Measurements from ENCODE around the gene PUM2. TPM values are rescaled to one million over a fixed set of nuclear protein-coding genes. Genes with fewer than 3 reads are reported as not detected.

PUM2 gene
- polyA plus RNA-seq, 1 donor (not counting 4 experiments of a cell fraction or from before 2014, with no cell fraction given) = 47.5 TPM

- H4K20me1 ChIP-seq (ENCODE audit: control insufficient read depth, extremely low read depth, insufficient read depth, low read length) = no peaks in the 10 kb centered on the region
- peak; percentile 63 for DNase-seq (ENCODE audit: low read depth, low spot score)
- H3K9me3 ChIP-seq (ENCODE audit: control insufficient read depth, low read depth, low read length) = no peaks in the 10 kb centered on the region
- peak overlapping the region; percentile 46 for H3K4me2 ChIP-seq (ENCODE audit: control insufficient read depth, extremely low read depth, insufficient read depth, low read depth, low read length)
- no peak overlapping the region for H3K9ac ChIP-seq (ENCODE audit: control insufficient read depth, extremely low read depth, insufficient read depth, low read length)
- peak overlapping the region; percentile 48 for H2AFZ ChIP-seq (ENCODE audit: control insufficient read depth, low read length)
- TF ChIP-seq CTCF (optimal IDR thresholded peaks at IDR 0.05 in 1 of 3, IDR thresholded peaks at IDR 0.05 in 1 of 3, conservative IDR thresholded peaks at IDR 0.05 in 1 of 3; ENCODE audit: extremely low read depth in 1 of 3, insufficient read depth in 2 of 3, low read length in 3 of 3) = no peak
- TF ChIP-seq EZH2 (IDR thresholded peaks at IDR 0.05; ENCODE audit: low read length) = no peak
- FAIRE-seq = peak; percentile 41
- H3K79me2 ChIP-seq (ENCODE audit: control insufficient read depth, insufficient read depth, low read length) = peaks cover 21% of the 10 kb centered on the region
- no peak overlapping the region for H3K4me3 ChIP-seq (ENCODE audit: control insufficient read depth in 2 of 3, extremely low read depth in 1 of 3, insufficient read depth in 2 of 3, low read depth in 1 of 3, low read length in 3 of 3)
- H3K4me1 ChIP-seq (ENCODE audit: control insufficient read depth, extremely low read depth, insufficient read depth, low read length) = peaks cover 48% of the 10 kb centered on the region
- dilution Hi-C loops (cut with MboI; ENCODE audit: extremely low pct_ligation_motif_present, low sequenced_read_pairs) = no loop called here
- peaks cover 3% of the 10 kb centered on the region for H3K9me1 ChIP-seq (ENCODE audit: control insufficient read depth, extremely low read depth, insufficient read depth, low read length)
- no peaks in the 10 kb centered on the region for H3K36me3 ChIP-seq (ENCODE audit: control insufficient read depth in 2 of 2, extremely low read depth in 1 of 2, insufficient read depth in 2 of 2, low read length in 2 of 2)
- H3K27me3 ChIP-seq (ENCODE audit: control insufficient read depth, extremely low read depth, insufficient read depth, low read length) = no peaks in the 10 kb centered on the region
- peak overlapping the region; percentile 41 for H3K27ac ChIP-seq (ENCODE audit: control insufficient read depth, insufficient read depth, low read length)
Measured at GRCh38 chr2:20353241-20353992, 2.8 kb upstream of the PUM2 start.

GRCh38 chr2:20352581-20353216 lies 2.1 kb upstream of the PUM2 start:
- Histone ChIP-seq H3K9ac (ENCODE audit: control insufficient read depth, extremely low read depth, insufficient read depth, low read length) (no peak overlapping the region), H2AFZ (ENCODE audit: control insufficient read depth, low read length) (peak overlapping the region; percentile 78), H3K4me2 (ENCODE audit: control insufficient read depth, extremely low read depth, insufficient read depth, low read depth, low read length) (no peak overlapping the region), H3K4me3 (ENCODE audit: control insufficient read depth in 2 of 3, extremely low read depth in 1 of 3, insufficient read depth in 2 of 3, low read depth in 1 of 3, low read length in 3 of 3) (no peak overlapping the region), H3K79me2 (ENCODE audit: control insufficient read depth, insufficient read depth, low read length) (peaks cover 28% of the 10 kb centered on the region), H3K27me3 (ENCODE audit: control insufficient read depth, extremely low read depth, insufficient read depth, low read length) (no peaks in the 10 kb centered on the region), H3K9me3 (ENCODE audit: control insufficient read depth, low read depth, low read length) (no peaks in the 10 kb centered on the region), H3K36me3 (ENCODE audit: control insufficient read depth in 2 of 2, extremely low read depth in 1 of 2, insufficient read depth in 2 of 2, low read length in 2 of 2) (peaks cover 0 to 3% of the 10 kb centered on the region in 2 experiments), H3K4me1 (ENCODE audit: control insufficient read depth, extremely low read depth, insufficient read depth, low read length) (peaks cover 53% of the 10 kb centered on the region), H3K27ac (ENCODE audit: control insufficient read depth, insufficient read depth, low read length) (no peak overlapping the region), H3K9me1 (ENCODE audit: control insufficient read depth, extremely low read depth, insufficient read depth, low read length) (peaks cover 4% of the 10 kb centered on the region), H4K20me1 (ENCODE audit: control insufficient read depth, extremely low read depth, insufficient read depth, low read length) (peaks cover 1% of the 10 kb centered on the region)
- TF ChIP-seq CTCF (optimal IDR thresholded peaks at IDR 0.05 in 1 of 3, IDR thresholded peaks at IDR 0.05 in 1 of 3, conservative IDR thresholded peaks at IDR 0.05 in 1 of 3; ENCODE audit: extremely low read depth in 1 of 3, insufficient read depth in 2 of 3, low read length in 3 of 3) (no peak), EZH2 (IDR thresholded peaks at IDR 0.05; ENCODE audit: low read length) (no peak)
- dilution Hi-C loops (cut with MboI; ENCODE audit: extremely low pct_ligation_motif_present, low sequenced_read_pairs) = no loop called here
- FAIRE-seq (no peak), DNase-seq (ENCODE audit: low read depth, low spot score) (no peak)
